Measurements from ENCODE around the gene FAM3C. TPM values are rescaled to one million over a fixed set of nuclear protein-coding genes. Genes with fewer than 3 reads are reported as not detected.

FAM3C gene
- total and polyA plus RNA-seq, 10 of the 15 experiments (the other 5 are each of a cell fraction or from before 2014, with no cell fraction given): 11.0 to 110 (median 27.8) TPM

DNA sequence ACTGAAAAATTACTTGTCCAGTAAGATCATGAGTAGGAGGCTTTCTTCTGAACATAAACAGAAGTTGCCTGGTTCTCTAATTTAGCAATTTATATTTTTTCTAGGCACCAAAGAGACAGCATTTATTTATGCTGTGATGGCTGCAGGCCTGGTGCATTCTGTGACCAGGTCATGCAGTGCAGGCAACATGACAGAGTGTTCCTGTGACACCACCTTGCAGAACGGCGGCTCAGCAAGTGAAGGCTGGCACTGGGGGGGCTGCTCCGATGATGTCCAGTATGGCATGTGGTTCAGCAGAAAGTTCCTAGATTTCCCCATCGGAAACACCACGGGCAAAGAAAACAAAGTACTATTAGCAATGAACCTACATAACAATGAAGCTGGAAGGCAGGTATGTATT, 64.5 kb downstream of the FAM3C start:
- TF ChIP-seq CHD1 (IDR thresholded peaks at IDR 0.05; ENCODE audit: low read depth, low read length) (no peak), YBX1 (IDR thresholded peaks at IDR 0.05) (no peak), TAF1 (IDR thresholded peaks at IDR 0.05; ENCODE audit: borderline replicate concordance, low read depth, low read length) (no peak), TARDBP (IDR thresholded peaks at IDR 0.05; ENCODE audit: borderline replicate concordance) (no peak), NFYA (IDR thresholded peaks at IDR 0.05; ENCODE audit: borderline replicate concordance, low read depth, low read length) (no peak), DPF2 (IDR thresholded peaks at IDR 0.05) (no peak), FOS (IDR thresholded peaks at IDR 0.05; ENCODE audit: borderline replicate concordance, extremely low read depth, insufficient read length) (no peak), ESRRA (IDR thresholded peaks at IDR 0.05; ENCODE audit: low read length) (no peak)
- TF ChIP-seq, protein P1, sequence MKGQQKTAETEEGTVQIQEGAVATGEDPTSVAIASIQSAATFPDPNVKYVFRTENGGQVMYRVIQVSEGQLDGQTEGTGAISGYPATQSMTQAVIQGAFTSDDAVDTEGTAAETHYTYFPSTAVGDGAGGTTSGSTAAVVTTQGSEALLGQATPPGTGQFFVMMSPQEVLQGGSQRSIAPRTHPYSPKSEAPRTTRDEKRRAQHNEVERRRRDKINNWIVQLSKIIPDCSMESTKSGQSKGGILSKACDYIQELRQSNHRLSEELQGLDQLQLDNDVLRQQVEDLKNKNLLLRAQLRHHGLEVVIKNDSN (IDR thresholded peaks at IDR 0.05; ENCODE audit: borderline replicate concordance, extremely low read length, insufficient read depth, low read depth, low read length): no peak
- BruUV-seq (replicated peaks): no TSS peak
- intact Hi-C loops (cut with micrococcal nuclease; ENCODE audit: unreplicated experiment) (no loop called here), in situ Hi-C loops (cut with MboI) (no loop called here)
- SMC1A ChIA-PET (ENCODE audit: uncharacterized antibody, unreplicated experiment): interaction anchor here (1.1 to 1.8 kb wide), 3 partner anchors 22 to 188 kb away, joined by 3 to 4 read pairs (median 4); no protein-coding TSS in a partner anchor
- Histone ChIP-seq H3K4me2 (ENCODE audit: control insufficient read depth, insufficient read depth) (no peak overlapping the region), H3K79me2 (ENCODE audit: control insufficient read depth, insufficient read depth, low read length) (no peaks in the 10 kb centered on the region), H2AFZ (ENCODE audit: control insufficient read depth, low read depth, low read length) (no peak overlapping the region), H4K20me1 (ENCODE audit: control insufficient read depth, insufficient read depth) (no peaks in the 10 kb centered on the region), H3K27me3 (replicated peaks in 1 of 2; ENCODE audit: control insufficient read depth in 2 of 2, insufficient read depth in 2 of 2, low read length in 1 of 2) (peaks cover 16 to 19% of the 10 kb centered on the region in 2 experiments), H3K36me3 (ENCODE audit: control insufficient read depth in 2 of 2, insufficient read depth in 2 of 2, low read length in 1 of 2) (no peaks in the 10 kb centered on the region), H3K9me3 (replicated peaks; ENCODE audit: control insufficient read depth, insufficient read depth, low read length) (no peaks in the 10 kb centered on the region), H3K27ac (ENCODE audit: control insufficient read depth, insufficient read depth) (no peak overlapping the region), H3K4me3 (no peak overlapping the region), H3K9ac (ENCODE audit: control insufficient read depth, insufficient read depth, low read length) (no peak overlapping the region), H3K4me1 (ENCODE audit: control insufficient read depth, insufficient read depth, low read length) (peaks cover 5% of the 10 kb centered on the region)
- 71% methylated on average over 5 of the region's 5 CpGs for WGBS (ENCODE audit: insufficient coverage, insufficient replicate concordance, low lambda C conversion rate, missing lambda C conversion rate)
- DNase-seq (ENCODE audit: low read depth, low spot score) (no peak), ATAC-seq (no peak), FAIRE-seq (no peak)
- RAD21 ChIA-PET (ENCODE audit: unreplicated experiment): interaction anchor here (1.4 kb wide), 1 partner anchor 41 kb away, joined by 4 read pairs; no protein-coding TSS in a partner anchor
- CTCF ChIA-PET: interaction anchor here (0.9 kb wide), 2 partner anchors 30 to 222 kb away, joined by 3 to 4 read pairs; no protein-coding TSS in a partner anchor
- POLR2A ChIA-PET: no interaction called here

Data from GM12878 (cell line).